ENCODE data around the gene MED26.

MED26 gene

DNA sequence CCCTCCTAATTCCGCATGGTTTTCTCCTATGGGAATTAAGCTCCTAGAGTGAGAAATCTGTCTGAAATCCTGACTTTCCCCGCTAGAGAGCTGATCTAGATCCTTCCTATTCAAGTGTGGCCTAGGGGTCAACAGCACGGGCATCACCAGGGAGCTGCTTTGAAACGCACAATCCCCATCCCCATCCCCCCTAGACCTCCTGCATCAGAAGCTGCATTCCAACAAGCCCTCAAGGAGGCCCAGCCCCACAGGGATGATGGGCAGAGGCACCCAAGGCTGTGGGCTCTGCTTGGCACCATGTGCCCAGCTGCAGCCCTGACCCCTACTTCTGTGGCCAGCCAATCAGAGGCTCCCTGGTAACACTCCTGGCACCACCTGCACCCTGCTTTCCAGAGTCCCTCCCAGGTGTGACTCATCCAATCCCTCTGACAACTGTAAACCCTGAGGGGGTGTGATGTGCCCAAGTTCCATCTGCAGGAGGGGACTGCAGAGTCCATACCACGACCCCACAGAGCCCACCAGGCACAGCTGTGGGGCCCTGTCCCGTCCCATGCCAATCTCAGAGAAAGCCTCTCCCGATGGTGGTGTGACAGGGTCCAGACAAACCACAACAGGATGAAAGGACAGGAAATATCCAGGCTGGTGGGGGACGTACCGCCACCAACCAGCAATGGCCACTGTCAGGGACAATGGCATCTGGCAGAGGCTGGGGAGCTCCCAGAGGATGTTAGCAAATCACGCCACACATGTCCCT lies 36.0 kb downstream of the MED26 start:
- DNase-seq (ENCODE audit: low read depth in 1 of 2, low spot score in 1 of 2): no peak

DNA sequence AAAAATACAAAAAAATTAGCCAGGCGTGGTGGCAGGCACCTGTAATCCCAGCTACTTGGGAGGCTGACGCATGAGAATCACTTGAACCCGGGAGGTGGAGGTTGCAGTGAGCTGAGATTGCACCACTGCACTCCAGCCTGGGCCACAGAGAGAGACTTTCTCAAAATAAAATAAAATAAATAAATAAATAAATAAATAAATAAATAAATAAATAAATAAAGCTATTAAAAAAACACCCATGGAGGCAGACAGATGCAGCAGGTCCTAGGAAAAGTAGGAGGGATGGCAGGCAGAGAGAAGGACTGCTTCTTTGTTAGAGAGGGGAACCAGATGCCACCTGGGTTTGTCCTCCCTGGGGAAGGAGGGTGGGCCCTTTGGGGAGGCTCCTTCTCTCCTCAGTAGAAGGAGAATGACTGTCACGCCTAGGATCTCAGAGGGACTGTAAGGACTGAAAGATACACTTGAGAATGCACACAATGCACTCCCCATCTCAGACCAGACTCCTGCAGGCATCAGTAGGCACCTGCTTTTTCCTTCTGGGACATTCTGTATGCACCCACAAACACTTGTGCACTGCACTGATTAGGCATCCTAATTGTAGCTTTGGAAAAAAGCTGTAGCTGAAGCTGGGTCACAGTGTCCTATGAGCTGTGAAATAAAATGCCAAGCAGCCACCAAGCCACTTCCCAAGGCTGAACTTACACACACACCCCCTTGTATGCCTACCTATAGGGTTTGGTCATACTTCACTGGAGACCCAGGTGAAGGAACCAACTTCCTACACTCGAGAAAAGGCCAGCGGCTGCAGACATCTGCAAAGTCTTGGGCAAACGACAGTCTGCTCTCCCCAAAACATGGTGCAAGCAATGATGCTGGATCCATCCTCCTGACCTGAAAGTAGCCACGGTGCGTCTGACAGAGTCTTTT lies 36.9 kb downstream of the MED26 start:
- no peak for DNase-seq (ENCODE audit: low read depth in 1 of 2, low spot score in 1 of 2)

DNA sequence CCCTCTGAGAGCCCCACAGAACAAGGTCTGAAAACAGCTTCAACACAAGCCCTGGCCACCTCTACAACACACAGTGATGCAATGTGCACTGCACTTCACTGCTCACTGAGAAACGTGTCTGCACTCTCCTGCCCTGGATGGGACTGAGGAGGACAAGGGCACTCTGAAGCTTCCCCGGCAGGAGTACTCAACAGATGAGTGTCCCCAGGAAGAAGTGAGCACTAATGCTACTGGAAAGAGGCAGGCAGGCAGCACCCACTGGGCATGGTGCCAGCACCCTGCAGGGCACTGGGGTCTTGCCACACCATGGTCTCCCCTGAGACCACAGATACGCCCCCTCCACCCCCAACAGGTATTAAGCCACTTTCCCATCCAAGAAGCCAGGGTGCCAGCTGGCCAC lies 38.1 kb downstream of the MED26 start:
- no peak for DNase-seq (ENCODE audit: low read depth in 1 of 2, low spot score in 1 of 2)

DNA sequence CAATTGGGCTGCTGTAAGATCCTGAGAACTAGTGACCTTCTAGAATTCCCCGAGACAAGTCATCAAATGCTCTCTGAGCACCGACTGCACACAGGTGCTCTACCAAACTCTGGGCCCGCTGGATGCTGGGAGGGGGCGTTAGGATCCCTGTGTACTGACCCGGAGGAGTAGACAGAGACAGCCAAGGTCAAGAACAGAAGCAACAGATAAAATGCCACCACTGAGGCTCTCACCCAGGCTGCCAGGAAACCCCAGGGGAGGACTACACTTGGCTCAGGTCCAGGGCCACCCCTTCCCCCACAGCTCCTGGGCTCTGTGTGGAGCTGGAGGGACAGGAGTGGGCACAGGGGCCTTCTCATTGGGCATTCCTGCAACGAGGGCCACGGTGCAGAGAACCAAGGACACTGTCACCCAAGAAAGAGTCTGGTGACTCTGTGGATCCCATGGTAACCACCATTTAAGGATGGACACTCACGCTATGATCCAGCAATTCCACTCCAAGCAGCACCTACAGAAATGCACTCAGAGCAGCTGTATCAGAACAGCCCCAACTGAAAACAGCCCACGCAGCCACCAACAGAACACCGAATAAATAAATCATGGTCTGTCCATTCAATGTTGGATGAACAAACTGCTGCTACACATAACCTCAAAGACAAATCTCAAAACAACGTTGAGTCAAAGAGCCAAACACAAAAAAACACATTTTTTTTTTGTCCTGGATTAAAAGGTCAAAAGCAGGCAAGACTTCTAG lies 39.0 kb downstream of the MED26 start:
- no peak for DNase-seq (ENCODE audit: low read depth in 1 of 2, low spot score in 1 of 2)

DNA sequence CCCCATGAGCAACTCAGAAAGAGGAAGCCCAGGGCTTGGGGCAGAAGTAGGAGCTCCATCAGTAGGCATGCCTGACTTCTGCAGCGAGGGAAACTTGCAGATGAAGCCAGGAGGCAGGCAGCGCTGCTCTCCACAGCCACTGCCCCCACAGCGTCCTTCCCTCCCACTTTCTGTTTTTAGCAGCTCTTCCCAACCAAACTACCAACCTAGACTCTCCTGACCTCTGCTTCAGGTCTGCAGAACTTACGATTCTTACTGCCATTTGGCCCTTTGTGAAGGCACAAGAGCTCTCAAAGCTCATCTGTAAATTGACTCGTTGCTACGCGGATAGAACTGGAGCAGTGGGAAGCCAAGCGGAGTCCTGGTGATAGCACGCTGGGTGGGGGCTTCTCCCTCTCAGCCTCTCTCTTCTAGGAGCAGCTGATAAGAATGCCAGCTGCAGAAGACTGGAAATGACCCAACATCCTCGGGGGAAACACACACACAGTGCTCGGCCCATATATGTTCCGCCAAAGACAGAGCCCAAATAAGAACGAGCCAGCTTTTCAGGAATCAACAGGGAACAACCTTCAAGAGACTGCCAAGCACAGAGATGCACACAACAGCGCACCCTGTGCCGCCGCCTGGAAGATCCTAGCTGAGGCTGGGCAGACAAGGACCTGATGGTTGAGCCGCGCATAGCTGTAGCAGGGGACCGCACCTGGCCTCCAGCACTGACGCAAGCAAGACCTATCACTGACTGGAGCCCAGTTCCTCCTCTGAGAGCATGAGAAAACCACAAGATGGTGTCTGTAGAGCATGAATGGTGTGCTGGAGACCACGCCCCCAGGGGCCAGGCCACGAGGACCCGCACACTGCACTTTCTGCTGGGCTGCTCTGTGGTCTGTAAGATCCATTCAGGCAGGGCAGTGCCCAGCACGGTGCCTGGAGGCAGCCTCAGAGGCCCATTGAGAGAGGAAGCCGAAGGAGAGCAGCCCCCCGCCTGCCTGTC lies 39.9 kb downstream of the MED26 start:
- DNase-seq (ENCODE audit: low read depth in 1 of 2, low spot score in 1 of 2): no peak

DNA sequence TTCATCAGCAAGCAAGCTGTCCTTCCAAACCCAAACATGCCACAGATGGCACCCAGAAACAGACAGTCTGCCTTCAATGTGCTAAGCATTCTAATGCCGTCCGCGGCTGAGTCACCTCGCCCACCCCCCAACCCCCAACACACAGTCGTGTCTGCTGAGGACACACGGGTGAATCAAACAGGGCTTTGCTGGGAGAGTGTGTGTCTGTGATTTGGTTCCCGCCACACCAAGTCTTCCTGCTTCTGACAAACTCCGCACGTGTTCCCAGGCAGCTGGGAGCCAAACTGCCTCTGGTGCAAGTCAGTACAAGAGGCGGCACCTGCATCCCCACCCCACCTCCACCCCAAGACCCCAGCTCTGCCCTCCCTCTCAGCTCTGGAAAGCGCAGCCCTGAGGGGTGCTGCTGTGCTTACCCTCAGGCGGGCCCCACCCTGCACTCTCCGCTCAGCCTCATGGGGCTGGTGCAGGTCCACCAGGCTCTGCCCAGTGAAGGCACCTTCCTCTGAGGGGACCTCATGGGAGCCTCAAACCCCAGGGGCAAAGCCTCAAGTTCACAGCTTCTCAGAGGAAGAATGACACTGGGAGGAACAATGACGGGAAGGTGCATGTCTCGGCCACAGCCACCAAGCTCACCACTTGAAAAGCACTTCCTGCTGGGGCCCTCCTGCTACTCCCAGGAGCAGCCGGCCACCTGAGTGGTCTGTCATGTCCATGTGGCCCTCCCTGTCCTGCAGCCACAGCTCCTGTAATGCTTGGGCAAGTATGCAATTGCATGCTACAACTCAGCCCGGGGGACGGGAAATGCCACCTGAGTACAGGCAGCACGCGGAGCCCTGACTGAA lies 40.8 kb downstream of the MED26 start:
- DNase-seq (ENCODE audit: low read depth in 1 of 2, low spot score in 1 of 2): peak in 1 of 2 donors; percentile 39

DNA sequence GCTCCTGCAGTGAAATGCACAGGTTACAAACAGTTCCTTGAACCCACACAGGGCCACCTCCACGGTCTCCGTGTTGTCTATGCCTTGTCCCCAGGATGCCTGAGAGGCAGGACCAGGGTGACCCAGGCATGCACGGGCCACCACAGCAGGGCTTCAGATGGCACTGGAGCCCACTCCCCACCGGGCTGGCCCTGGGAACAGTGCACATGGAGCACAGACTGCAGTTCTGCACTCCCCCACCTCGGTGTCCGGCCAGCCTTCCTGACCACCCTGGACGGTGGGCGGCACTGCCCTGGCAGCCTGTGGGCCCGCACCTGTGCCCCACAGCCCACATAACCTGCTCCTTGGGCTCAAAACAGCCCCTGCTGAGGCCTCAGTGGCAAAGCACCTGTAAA lies 41.5 kb downstream of the MED26 start:
- DNase-seq (ENCODE audit: low read depth in 1 of 2, low spot score in 1 of 2): no peak

DNA sequence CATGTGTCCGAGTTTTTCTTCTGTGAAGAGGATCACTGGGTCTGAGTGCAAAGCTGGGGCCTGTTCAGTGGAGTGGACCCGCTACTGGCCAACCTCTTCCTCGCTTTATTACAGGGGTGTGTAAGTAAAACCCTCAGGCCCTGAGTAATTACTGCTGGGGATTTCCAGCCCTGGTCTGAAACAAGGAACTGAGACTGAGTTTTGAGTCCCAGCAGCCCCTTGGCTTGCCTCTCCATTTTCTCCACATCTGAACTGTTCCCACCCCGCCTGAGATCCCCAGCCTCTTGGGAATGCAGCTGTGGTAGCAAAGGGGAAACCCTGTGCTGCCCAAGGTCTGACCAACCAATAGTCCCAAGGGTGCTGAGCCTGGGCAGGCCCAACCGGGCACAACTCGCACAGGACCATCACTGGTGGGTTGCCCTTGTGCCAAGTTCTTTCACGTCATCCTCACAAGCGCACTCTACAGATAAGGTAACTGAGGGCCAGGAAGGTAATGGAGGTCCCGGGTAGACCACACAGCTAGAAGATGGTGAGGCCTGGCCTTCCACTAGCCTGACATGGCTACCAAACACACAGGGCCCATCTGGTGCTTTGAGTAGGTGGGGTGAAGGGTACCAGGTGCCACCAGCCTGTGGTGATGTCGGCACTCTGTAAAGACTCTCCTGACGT lies 42.1 kb downstream of the MED26 start:
- no peak for DNase-seq (ENCODE audit: low read depth in 1 of 2, low spot score in 1 of 2)

DNA sequence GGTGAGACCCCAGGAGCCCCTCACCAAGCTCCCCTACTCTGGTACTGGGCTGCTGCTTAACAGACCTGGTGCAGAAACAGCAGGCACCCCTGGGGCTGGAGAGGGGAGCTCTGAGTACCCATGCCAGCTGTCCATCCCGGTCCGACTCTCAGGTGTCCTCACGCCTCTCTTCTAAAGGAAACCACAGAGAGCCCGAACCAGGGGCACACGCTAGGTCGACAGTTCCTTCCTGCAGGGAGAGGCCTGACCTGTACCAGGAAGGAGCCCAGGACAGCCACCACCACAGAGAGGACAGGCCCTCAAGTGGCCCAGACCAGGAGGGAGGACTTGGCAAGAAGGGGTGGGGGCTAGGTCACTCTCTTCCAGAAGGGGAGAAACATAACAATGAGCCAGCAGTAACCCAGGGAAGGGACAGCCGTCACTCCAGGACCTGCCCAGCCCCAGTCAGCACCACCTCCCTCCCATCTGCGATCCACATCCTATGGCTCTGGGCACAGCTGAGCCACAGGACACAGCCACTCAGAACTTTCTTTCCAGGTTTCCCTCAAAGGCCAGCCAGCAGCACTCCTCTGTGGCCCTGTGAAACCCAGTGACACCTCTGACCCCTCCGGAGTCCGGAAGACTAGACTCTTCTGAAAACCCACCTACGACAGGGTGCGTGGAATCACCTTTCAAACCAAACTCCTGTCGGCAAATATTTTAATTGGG lies 42.8 kb downstream of the MED26 start:
- DNase-seq (ENCODE audit: low read depth in 1 of 2, low spot score in 1 of 2): no peak

DNA sequence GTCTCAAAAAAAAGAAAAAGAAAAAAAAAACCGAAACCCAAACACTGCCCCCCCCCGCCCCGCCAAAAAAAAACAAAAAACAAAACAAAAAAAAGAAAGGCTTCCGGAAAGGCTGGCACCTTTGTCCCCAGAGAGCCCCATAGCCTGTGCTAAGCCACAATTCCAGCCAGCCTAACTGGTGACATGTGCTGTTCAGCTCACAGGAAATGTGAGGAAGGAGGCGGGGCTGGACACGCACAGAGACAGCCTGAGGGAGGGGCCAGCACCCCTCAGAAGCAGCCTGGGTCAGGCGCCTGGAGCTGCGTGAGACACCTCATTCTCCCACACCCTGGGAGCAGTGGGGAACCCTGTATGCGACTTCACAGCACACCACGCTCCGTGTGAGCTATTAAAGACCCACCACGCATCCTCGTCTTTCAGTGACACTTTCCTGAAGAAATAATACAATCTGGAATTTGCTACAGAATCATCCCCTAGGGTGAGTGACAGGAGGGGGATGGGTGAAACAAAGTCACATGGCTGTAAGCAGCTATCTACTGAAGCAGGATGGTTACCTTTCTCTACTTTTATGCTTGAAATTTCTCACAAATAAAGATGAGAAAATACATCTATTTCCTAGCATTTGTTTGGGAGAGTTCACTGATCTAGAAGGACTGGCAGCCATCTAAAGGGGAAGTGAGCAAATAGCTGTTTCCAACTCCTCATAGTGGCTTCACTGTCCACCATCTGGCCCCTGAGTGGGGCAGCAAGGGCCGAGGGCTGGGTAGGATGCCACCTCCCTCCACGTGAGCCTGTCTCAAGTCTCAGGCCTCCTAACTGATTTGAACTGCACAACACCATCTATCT lies 43.5 kb downstream of the MED26 start:
- peak; percentile 76 to 80 for DNase-seq (ENCODE audit: low read depth in 1 of 2, low spot score in 1 of 2)

DNA sequence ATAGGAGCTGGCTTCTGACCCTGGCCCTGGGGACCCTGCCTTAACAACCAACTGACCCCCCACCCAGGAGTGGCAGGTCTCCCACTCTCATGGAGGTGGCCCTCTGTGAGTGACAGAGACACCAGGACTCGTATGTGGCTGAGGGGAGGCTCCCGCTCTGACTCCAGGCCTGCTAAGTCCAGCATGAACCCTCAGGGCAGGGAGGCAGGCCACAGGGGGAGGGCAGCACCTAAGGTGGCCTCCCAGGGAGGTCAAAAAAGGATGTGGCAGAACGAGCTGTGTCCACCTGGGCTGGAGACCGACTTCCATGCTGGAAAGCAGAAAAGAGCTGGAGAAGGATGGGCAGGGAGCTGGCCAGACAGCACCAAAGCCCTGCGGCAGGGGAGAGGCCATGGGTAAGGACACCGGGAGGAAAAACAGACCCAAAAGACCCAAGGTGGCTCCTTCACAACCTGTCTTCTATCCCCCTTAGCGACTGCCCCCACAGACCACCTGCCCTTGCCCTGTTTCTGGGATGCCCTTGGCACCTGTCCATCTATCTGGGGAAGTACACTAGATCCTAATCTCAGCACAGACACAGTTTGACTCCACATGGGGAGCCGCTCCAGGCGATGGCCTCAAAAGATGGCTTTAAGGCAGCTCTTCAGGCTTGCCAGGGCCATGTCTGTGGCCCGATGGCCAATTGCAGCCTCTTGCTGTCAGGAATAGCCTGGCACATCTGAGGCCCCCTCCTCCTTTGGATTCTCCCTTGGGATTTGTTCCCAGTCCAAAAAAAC lies 45.3 kb downstream of the MED26 start:
- no peak for DNase-seq (ENCODE audit: low read depth in 1 of 2, low spot score in 1 of 2)

DNA sequence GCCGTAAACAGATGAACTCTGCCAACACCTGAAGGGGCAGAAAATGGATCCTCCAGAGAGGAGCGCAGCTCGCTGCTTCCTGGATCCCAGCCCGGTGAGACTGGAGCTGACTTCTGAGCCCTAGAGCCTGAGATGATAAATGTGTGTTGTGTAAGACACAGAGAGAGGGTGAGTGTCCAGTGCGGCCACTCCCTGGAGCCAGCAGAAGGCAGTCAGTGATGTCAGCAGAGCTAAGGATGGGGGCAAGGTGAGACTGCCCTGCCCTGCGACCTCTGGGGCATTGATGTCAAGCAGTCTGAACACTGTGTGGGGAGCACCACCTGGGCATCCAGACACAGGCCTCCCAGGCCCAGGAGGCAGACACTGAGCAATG lies 46.0 kb downstream of the MED26 start:
- DNase-seq (ENCODE audit: low read depth in 1 of 2, low spot score in 1 of 2): no peak

DNA sequence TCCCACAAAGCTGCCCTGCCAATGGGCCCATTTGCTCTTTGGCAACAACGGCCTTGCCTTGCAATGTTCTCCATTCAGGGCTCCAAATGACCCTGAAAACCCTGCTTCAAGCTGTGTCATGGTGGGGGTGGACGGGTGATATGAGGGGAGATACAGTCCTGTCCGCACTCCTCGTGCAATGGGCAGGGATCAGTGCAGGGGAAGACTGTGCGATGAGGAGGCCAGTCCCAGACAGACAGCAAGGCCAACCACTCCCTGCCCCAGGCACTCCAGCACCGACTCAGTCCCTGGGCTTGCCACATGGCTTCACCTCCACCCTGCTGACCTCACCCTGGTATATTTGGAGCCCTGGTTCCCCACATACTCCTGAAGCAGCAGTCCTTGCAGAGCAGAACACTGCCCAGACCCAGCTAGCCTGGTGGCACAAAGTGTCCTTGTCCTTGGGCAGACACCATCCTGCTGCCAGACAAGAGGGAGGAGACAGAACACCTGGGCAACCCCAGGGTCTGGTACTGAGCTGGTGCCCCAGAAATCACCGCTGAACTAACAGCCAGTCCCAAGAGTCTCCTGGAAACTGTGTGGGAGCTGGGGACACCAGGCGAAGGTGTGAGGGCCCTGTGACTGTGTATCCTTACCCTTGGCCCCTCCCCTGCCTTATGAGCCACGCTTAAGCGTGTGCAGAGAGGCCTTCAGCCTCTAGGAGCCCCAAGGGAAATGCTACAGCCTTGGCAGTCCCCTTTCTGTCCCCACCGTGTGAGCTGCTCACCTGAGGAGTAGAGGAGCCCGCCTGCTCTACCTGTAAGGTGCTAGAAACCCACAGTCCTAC lies 46.6 kb downstream of the MED26 start:
- no peak for DNase-seq (ENCODE audit: low read depth in 1 of 2, low spot score in 1 of 2)

DNA sequence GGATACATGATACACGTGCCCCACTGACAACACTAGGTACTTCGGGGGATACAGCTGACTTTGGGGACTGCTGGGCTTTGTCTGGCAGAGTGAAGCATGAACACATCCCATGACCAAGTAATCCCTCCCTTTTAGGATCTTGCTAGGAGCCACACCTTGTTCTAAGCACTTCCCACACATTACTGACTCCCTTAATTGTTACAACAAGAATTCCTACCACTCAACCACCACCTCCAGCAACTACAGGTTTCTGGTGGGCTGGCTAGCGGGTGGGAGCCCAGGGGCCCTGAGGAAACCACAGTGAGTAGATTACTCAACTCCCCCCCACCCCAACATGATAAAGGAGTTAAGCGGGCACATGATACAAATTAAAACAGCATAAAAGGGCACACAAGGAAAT lies 48.6 kb downstream of the MED26 start:
- no peak for DNase-seq (ENCODE audit: low read depth in 1 of 2, low spot score in 1 of 2)

DNA sequence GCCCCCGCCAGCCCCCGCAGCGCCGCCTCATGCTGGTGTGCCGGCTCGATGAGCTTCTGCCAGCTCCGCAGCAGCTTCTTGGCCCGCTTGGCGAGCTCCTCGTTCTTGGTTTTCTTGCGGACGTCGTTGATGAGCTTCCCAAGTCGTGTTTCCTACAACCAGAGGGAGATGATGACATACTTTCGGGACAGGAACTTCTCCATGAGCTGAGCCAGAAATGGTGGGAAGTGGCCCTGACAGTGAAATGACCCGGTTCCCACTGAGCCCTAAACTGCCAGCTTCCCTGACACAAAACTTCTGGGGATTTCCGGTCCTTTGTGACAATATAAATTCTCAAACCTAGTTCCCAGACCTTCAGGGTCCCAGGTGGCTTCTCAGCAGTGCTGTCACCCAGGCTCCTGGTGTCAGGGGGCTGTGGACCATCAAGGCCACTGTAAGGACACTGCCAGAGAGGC lies 50.4 kb downstream of the MED26 start:
- DNase-seq (ENCODE audit: low read depth in 1 of 2, low spot score in 1 of 2): no peak

Data from activated T-helper 1 cell treated with anti-CD3 and anti-CD28 coated beads, Interleukin-2, amount 50 U/mL, for 16 hours (primary cell).